GM21360 (cell line): Measurements from ENCODE around the gene SORBS2.
A peak's percentile ranks its signal among the peaks of the same experiment; 100 is the strongest.

Source experiments
- ATAC-seq: cut with Tn5 transposase; IDR thresholded peaks from one replicate; pipeline ENCODE4 v1.9.1; 2021; ENCODE audit warnings: mild to moderate bottlenecking, moderate library complexity; ENCODE audit not compliant: unreplicated experiment

Gene SORBS2

DNA sequence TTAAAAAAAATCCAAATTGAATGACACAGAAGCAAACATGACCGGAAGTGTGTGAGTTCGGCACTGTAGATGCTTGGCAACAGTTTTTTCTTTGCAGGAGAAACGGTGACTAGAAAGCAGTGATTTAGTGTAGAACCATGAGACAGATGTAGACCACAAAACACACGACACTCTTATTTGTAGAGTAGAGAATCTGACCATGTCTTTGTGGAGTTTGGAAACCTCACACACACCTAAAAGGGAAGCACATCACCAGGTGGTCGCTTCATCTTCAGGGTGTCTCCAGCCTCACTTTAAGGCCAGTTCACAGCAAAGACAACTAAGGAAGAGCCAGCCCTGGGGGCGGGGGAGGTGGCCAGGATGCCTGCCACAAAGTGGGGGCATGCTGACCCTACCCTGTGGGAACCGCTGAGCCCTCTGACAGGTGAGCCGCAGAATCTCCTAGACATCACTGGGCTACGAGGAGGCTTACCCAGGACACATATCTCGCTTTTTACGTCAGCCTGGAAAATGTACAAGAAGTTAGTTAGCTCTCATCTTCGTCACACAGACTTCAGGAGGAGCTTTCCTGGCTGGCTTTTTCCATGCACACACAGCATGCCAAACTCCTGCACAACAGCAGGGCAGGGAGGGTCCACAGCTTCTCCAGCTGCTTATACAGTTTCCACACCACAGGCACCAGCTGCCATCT, 212.3 kb downstream of the SORBS2 start:
- no peak for ATAC-seq

DNA sequence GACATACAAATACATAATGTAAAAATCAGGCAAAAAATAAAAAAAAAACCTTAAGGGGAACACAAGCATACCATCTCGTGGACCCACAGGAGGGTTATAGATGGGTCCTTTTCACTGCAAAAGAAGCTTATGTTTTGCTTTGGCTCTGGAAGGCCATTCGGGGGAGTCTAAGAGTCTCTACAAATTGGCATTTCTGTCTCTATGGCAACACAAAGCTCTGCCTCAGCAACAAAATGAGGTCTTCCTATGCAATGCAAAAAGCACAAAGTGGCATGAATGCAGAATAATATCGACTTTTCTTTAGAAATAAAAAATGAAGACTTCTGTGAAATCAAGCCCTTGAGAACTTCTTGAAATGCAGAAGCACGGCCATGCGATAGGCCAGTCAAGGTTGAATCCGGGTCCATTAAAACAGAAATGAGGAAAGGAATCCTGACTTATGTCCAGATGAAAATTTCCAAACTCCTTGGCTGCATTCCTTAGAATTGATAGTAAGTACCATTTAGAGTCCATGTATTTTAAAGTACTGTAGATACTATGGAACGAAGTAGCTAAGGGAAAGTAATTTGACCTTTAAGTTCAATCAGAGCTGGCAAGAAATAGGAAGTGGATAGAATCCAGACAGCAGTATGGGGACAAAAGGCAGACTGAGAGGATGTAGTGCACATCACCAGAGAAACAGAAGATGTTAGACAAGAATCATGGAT, 213.0 kb downstream of the SORBS2 start:
- ATAC-seq, result no peak

- peak; percentile 87 for ATAC-seq
Measured at GRCh38 chr4:185597532-185598188, 214.3 kb downstream of the SORBS2 start.

GRCh38 chr4:185592845-185593488, 219.0 kb downstream of the SORBS2 start:
- ATAC-seq, result no peak

- no peak for ATAC-seq
Measured at GRCh38 chr4:185592438-185592837, 219.6 kb downstream of the SORBS2 start.

DNA sequence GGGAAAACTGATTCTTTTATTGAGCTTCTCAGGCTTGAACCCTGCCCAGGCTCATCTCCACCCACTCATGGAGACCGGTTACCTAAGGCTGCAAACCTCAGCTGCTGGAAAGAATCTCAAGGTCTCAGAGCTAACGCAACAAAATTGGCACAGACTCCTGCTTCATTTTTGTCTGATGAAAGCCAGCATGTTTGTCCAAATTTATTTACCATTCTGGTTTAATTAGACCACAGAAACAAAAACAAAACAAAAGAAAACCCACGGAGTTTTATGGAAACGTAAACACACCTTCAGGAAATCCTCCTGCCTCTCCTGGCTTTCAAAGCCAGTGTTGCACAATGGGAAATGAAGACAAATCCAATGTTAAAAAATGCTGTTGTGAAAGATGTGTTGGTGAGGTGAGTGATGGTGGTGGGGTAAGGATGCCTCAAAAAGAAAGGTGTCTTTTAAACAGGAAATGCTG, 220.3 kb downstream of the SORBS2 start:
- ATAC-seq, result no peak

DNA sequence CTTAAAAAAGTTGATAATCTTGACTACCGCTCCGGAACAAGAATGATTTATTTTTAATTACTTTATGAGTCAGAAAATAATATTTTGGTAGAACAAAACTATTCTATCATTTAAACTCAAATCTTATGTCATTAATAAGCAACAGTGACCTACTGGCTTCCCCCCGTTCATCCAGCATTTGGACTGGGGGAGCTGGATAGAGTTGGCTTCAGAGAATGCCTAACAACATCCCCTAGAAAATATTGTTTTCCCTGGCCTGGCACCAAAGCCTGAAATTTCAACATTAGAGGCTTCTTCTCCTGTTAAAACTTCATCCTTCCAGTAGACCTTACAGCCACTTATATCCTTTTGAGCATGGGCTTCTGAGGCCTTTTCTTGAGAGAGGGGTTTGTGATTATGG, 221.0 kb downstream of the SORBS2 start:
- no peak for ATAC-seq

DNA sequence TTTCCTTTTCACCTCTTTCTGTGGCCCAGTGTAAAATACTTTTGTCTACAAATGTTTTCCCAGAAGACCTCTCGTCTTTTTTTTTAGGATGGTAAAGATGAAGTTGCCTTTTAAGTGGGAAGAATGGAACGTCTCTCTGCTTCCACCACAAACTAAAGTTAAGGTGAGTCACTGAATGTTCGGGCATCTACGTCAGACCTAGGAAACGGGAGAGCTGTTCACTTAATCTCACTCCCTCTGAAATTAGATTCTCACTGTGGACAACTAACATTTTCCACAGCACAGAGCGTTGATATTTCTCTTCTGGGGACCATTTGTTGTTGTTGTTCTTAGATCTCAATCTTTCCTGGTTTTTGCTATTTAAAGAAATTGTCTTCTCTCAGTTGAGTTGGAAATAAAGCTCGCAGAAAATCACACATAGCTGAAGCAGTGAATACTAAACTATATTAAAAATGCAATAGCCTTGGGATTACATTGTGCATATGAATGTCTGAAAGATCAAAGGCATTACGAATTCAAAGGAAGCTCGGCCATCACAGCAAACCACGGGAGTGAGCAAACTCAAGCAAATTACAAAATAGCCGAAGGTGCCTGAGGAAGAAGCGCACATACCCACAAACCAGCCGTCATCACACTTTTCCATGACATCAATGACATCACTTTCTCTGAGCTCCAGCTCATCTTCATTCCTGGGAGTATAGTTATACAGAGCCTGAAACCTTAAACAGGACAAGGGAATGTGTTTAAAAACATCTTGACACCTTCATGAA, 222.7 kb downstream of the SORBS2 start:
- ATAC-seq, result no peak

DNA sequence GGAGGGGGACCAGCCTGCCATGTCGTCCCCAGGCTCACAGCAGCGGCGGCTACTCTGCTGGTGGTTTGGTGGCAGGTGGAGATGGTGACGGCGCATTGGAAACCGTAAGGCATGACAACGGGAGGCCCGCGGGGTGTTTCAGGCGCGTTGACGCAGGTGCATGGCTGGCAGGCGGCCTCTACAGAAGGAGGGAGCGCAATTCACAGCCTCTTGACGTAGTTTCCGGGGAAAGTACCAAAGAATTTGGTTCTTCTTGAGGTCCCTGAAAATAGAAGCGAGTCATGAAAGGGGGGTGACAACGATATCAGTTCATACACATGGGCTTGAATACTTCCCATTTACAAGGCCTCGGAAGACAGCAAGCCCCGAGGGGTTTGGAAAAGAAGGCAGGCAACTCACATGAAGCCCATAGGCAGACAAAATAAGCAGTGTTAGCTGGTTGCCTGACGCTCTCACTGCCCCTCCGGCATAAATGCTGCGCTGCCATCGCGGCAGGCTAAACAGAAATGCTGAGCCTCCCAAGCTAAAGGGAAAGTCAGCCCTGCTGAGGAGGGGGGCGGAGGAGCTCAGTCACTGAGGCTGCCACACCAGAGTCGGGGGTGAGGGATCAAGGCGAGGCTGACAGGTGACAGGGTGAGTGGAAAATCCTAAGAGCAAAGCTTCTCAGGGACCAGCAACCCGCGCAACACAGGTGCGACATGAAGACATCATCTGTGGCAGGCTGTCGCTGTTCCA, 224.4 kb downstream of the SORBS2 start:
- ATAC-seq, result peak; percentile 99

DNA sequence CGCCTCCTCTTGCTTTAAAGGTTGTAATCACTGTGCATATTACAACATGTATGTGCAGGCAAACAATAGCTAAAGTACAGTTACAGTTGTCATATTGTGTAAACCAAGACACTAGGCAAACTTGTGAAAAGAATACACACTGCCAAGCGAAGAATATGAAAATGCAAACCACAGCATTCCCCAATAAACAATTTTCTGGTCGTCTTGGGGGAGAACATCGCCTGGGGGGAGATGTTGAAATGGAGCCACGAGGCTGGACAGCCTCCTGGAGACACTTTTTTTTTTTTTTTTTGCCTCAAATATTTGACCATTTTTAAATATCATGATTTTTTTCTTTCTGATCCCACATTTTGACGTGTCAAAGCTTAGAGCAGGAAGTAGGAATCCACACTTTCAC, 225.0 kb downstream of the SORBS2 start:
- no peak for ATAC-seq

GRCh38 chr4:185585211-185585610, 226.8 kb downstream of the SORBS2 start:
- ATAC-seq, result no peak

- no peak for ATAC-seq
Measured at GRCh38 chr4:185583813-185584212, 228.2 kb downstream of the SORBS2 start.

- no peak for ATAC-seq
Measured at GRCh38 chr4:185582651-185583400, 229.2 kb downstream of the SORBS2 start.

DNA sequence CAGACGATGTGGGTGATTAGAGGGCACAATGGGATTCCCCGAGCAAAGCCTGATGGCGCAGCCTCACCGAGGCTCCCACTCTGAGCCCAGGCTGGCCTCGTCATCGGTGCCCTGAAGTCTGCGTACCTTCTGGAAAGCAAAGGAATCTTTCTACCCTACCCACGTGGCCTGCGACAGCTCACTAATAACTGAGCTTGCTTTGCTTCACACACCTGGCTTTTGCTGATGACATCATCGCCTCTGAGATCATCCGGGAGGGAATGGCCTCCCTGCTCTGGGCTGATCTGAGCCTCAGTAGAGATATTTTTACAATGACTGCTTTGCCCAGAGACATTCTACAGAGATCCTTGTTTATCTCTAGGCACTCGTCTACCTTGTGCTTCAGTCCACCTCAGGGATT, 231.3 kb downstream of the SORBS2 start:
- no peak for ATAC-seq

DNA sequence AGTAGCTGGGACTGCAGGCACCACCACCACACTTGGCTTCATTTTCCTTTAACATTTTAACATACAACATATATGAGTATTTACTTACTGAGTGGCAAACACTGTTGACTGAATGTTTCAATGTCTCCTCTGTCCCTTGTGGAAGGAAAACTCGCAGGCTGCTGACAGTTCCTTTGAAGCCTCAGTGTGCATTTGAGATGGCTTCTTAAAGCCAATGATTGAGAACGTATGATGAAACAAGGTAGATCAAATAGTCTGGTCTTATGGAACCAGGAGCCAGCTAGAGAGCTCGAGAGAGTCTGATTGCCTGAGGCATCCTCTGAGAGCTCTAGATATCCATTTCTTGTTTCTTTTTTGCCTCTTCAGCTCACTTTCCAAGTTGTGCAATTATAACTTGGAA, 233.7 kb downstream of the SORBS2 start:
- no peak for ATAC-seq

GRCh38 chr4:185576962-185577950, 234.7 kb downstream of the SORBS2 start:
- no peak for ATAC-seq

- no peak for ATAC-seq
Measured at GRCh38 chr4:185576314-185576961, 235.6 kb downstream of the SORBS2 start.
